K562 treated with DMSO at 1 percent for 48 hours (cell line): ENCODE data around the gene DBNL. TPM values are rescaled to one million over a fixed set of nuclear protein-coding genes. Genes with fewer than 3 reads are reported as not detected.

Source experiments
- total RNA-seq: library from RNA; unstranded; fragments of 300-600 nt; gene quantifications from 2 replicates; pipeline ENCODE4 v1.2.3, GENCODE V29; 2022; ENCODE audit warnings: low replicate concordance; ENCODE audit errors: extremely low read depth

Gene DBNL
- not detected in 2 replicates for total RNA-seq

DNA sequence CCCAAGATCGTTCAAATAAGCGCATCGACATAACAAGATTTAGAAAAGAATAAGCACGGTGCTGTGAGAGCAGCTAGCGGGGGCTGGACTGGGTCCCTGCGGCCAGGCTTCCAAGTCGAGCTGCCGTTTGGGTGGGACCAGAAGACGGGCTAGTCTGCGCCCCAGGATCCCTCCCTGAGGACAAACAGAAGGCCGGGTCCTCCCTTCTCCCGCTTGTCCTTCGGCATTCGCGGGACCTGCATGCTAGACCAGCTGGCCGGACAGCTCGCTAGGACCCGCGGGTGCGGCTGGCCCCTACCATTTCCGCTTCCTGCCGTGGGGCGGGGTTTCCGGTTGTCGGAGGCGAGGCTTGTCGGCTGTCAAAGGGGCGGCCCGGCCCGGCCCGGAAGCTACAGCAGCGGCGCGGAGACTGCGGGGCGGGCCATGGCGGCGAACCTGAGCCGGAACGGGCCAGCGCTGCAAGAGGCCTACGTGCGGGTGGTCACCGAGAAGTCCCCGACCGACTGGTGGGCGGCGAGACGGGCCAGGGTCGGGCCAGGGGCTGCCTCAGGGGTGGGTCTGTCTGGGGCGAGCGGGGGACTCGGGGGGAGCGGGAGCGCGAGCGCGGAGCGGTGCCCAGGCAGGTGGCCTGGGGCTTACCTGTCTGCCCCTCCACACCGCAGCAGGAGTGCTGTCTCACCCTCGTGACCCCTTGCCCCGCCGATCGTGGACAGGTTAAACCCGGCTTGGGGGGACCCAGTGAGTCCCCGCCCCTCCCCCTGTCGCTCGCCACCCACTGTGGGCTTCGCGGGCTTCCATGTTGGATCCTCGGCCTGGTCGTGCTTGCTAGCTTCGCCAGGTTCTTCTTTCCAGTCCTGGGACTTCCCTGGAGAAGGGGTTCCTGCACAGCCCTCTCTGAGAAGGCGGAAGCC, at the start of gene DBNL:
DBNL (plus strand) TSS at position 388 of the 911 bp plus-strand sequence; CDS start at position 424, 36 bp downstream.

DNA sequence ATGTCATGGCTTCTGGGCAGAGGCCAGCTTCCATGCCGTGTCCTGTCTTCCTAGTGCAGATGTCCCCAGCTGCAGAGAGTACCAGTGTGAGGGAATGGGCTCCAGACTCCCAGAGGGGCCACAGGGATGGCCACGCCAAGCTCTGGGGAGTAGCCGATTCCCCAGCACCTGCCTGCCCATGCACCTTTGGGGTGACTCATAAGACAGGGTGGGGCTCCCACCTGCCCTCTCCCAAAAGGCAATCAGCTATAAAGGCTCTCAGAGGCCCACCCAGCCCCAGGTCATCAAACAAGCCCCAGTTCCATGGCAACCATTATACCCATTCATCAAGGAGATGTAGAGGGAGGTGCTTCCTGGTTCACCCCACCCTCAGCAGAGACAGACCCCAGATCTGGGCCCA, 47.0 kb upstream of the DBNL start, which contains the start of gene SPDYE1:
SPDYE1 (plus strand) TSS at position 366 of the 400 bp plus-strand sequence. CDS start 2,053 bp downstream, outside the sequence.

DNA sequence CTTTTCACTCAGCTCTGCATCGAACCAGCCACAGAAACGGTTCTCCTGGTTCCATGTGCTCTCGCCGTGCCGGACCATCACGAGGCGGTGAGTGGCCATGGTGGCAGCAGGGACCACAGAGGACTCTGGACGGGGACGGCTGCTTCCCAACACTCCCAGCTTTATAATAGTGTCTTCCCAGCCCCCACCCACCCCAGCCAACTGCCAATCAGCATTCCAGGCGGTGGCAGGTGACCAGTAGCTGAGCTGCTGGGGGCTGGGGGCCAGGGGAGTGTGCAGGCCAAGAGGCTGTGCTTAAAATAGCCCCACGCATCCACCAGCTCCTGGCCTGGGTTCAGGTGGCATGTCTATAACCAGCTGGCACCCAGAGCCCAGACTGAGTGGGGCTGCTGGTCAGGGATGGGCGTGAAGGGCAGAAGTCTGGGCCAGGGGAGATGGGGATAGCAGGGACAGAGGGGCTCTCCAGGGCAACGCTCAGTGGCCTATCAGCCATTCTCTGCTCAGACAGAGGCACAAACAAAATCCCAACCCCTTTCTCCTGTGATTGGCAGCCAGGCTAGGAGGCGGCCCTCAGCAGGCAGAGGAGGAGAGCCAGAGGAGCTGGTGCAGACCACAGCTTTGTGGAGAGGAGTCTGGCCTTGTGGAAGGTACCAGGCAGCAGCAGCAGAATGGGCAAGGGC, 21.1 kb downstream of the DBNL start, which contains the start of gene PGAM2:
PGAM2 (minus strand) TSS at position 137 of the 680 bp plus-strand sequence; CDS start at position 99, 38 bp downstream.

DNA sequence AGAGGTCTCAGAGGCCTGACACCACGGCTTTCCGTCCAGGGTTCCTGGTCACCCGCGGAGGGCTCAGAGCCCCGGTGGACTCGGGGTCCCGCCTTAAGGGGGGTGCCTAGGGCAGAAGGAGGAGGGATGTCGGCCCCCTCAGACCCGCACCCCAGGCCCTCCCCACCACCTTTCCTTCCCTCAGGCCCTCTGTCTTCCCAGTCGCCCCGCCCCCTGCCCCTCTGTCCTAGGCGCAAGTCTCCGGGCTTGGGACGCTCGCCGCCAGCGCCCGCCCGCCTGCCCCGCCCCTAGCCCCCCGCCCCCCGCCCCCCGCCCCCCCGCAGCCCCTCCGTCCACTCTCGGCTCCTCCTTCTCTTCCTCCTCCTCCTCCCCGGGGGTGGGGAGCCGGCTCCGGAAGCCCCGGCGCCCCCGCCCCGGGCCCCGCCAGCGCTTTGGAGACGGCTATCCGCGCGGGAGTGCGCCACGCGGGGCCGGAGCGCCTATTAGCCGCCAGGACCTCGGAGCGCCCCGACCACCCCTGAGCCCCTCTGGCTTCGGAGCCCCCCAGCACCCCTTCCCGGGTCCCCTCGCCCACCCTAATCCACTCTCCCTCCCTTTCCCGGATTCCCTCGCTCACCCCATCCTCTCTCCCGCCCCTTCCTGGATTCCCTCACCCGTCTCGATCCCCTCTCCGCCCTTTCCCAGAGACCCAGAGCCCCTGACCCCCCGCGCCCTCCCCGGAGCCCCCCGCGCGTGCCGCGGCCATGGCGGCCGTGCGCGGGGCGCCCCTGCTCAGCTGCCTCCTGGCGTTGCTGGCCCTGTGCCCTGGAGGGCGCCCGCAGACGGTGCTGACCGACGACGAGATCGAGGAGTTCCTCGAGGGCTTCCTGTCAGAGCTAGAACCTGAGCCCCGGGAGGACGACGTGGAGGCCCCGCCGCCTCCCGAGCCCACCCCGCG, 59.7 kb downstream of the DBNL start, which contains the start of gene AEBP1:
AEBP1 (plus strand) TSS at position 423 of the 937 bp plus-strand sequence; CDS start at position 744, 321 bp downstream.

Other genes starting within 250 kb of the DBNL start
- gene MRPS24, start 175.2 kb upstream of the DBNL start, total RNA-seq: not detected in 2 replicates
- not detected in 2 replicates for gene URGCP, start 138.1 kb upstream of the DBNL start, total RNA-seq
- gene UBE2D4, start 118.3 kb upstream of the DBNL start, total RNA-seq: not detected in 2 replicates
- not detected in 2 replicates for gene SPDYE1, start 46.8 kb upstream of the DBNL start, total RNA-seq
- not detected in 2 replicates for gene PGAM2, start 20.9 kb downstream of the DBNL start, total RNA-seq
- gene POLM, start 37.8 kb downstream of the DBNL start, total RNA-seq: not detected in 2 replicates
- gene AEBP1, start 59.6 kb downstream of the DBNL start, total RNA-seq: not detected in 2 replicates
- gene POLD2, start 78.8 kb downstream of the DBNL start, total RNA-seq: not detected in 2 replicates
- gene MYL7, start 96.6 kb downstream of the DBNL start, total RNA-seq: not detected in 2 replicates
- not detected in 2 replicates for gene GCK, start 144.7 kb downstream of the DBNL start, total RNA-seq
- gene YKT6, start 156.3 kb downstream of the DBNL start, total RNA-seq: not detected in 2 replicates